Skin of body (tissue), 2 donors: ENCODE measurements around the gene FGGY. TPM values are rescaled to one million over a fixed set of nuclear protein-coding genes. Genes with fewer than 3 reads are reported as not detected.
"Not testable (repeated sequence)": the region's sequence is repeated elsewhere in the genome, so short reads cannot be mapped to it uniquely, and the experiment has no call there.

ENCODE experiments used
- DNase-seq: peaks from one replicate; lab custom pipeline; 2025; lab: John Stamatoyannopoulos, UW
- total RNA-seq: library from RNA; depleted of rRNA; stranded (reverse); fragments of >200 nt; gene quantifications from one replicate; pipeline ENCODE4 v1.2.3, GENCODE V29; 2014

FGGY gene
- total RNA-seq, 1 donor from 2014 or later, result 24.9 TPM

GRCh38 chr1:59543211-59543668 is 246.3 kb downstream of the FGGY start:
- no peak for DNase-seq

DNA sequence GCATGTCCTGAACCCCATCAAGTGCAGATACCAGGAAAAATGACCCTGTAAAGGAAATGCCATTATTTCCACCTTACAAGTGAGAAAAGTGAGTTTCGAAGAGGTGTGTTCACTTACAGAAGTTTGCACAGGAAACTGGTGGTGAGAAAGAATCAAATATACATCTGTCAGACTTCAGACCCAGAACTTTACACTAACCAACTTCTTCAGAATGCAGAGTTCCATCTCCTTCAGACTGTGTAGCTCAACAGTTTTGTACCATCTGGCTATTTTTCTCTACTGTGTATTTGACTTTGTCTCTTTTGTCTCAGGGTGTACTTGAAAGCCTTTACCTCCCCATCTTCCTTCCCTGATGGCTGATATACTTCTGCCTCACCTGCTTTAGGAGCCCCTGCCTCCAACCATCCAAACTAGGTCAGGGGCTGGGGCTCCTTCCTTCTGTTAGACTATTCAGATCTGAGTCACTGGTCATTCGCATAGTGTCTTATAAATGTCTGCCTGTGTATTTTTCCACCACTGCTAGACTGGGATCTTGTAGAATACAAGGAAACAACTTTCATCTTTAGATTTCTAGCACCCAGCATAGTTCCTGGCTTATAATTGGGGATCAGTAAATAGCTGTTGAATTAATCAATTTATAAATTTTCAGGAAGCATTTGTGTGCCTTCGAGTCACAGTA is 247.9 kb downstream of the FGGY start:
- DNase-seq, result no peak

- no peak for DNase-seq
These were observed 248.9 kb downstream of the FGGY start for GRCh38 chr1:59545830-59546229.

DNA sequence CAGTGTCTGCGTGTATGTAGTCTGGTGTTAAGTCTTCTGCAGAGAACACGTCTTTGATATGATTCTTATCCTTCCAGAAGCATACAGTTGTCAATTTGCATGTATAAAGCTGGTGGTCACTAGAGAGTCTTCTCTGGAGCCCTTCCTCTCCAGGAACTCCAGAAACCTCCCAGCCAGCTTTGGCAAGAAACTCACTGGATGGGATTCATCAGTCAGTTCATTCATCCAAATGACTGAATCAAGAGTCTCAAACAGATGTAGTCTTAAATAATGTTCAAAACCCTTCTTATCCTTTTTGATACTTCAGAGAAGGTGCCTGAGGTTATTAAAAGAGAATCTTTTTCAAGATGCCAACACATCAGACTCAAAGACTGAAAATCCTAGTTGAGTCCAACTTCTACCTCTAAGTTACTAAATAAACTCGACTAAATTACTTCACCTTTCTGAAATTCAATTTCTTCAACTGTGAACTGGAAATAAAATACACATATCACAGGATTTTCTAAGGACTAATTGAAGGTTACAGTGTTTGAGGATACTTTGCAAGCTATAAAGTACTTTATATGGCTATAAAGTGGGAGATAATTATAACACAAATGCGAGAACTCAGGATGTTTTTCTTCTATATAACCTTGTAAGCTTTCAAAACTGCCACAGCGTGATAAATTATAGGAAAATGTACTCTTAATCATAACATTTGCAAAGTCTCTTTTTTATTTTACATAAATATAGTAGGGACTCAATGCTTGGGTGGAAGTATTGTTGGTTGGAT is 252.4 kb downstream of the FGGY start:
- DNase-seq, result no peak

DNA sequence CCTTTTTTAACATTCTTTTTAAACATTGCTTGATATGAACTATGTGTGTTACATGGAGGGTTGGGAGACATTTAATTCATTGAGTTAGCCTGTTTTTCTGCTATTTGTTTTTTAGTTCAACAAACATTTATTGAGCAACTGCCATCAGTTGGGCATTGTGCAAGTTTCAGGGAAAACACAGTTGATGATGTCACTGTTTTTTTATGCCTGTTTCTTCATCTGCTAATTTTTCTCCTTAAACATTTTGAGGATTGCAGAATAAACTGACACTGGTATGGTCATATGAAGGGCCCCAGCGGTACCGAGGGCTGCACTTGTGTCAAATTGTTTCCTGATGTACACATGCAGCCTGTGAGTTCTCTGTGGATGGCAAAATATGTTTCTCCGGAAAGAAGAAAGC is 253.0 kb downstream of the FGGY start:
- DNase-seq, result peak; percentile 33

GRCh38 chr1:59552007-59552406 is 255.1 kb downstream of the FGGY start:
- no peak for DNase-seq

DNA sequence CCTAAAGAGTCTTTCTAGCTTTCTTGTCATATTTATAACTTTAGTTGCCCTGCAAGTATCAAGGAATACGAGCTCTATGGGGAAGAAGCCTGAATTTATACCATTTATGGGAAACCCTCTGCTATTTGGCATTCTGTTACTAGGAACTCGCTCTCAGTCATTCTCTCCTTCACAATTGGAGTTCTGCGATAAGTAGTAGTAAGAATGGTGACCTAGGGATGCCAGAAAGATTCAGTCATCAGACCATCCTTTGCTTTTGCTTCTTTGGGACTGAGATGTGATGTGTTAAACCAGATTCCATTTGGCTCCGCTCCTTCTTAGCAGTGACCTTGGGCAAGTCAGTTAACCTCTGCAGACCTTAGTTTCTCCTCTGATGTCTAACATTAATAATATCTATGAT is 256.5 kb downstream of the FGGY start:
- DNase-seq, result no peak

- no peak for DNase-seq
These were observed 257.2 kb downstream of the FGGY start for GRCh38 chr1:59554011-59554663.

- DNase-seq, result no peak
These were observed 257.9 kb downstream of the FGGY start for GRCh38 chr1:59554752-59555151.

- no peak for DNase-seq
These were observed 259.5 kb downstream of the FGGY start for GRCh38 chr1:59556398-59556797.

DNA sequence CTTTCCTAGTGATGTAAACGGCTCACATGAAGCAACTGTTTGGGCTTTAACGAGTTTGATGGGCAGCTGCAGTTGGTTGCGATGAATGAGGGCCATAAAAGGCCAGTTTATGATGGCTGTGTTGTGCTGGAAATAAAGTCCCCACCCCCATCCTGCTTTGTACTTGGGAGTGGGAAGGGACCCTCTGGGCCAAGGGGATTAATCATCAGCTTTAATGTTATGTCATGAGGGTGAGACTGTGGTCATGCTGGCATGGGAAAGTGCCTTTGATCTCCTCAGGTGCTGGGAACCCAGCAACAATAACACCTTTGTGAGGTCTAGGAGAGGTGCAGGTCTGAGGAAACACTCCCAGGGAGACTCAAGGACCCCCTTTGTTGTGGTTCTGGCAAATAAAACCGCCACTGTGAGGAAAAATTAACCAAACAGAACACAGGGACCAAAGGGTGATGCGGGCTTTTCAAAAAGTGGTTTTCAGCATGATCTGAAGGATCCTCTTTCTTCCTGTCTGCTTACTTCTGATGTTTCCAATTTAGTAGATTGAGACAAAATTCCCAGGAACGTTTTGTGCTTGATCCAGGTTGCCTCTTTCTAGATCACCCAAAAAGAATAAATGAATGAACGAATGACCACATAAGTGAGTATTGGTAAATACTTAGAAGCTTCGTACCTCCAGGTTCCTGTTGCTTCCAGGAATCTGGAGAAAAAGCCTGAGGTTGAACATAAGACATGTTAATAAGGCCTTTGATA is 260.1 kb downstream of the FGGY start:
- DNase-seq, result no peak

- no peak for DNase-seq
These were observed 260.6 kb downstream of the FGGY start for GRCh38 chr1:59557549-59557885.

DNA sequence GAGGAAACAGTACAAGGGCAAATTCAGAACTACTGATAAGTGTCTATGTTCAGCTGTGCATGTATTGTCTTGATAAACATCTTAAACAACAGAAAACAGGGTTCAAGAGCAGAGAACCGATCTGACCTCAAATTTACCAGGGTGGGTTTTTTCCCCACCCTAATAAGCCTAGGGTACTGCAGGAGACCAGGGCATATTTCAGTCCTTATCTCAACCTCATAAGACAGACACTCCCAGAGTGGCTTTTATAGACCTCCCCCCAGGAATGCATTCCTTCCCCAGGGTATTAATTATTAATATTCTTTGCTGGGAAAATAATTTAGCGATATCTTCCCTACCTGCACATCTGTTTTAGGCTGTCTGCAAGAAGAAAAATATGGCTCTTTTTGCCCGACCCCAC is 261.7 kb downstream of the FGGY start:
- not testable (repeated sequence) for DNase-seq

- DNase-seq, result no peak
These were observed 264.0 kb downstream of the FGGY start for GRCh38 chr1:59560807-59561450.

DNA sequence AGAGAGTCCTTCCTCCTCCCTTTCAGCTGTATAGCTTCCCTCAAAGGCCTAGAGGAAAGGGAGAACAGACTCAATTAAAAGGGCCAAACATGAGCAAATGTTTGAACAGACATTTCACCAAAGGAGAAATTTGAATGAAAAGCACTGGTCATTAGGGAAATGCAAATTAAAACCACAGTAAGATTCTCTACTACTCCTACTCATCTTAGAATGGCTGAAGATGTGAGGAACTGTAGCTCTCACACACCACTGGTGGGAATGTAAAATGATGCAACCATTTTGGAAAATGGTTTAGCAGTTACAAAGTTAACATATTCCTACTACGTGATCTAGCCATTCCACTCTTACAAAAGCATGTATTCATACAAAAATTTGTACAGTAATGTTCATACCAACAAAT is 264.9 kb downstream of the FGGY start:
- DNase-seq, result no peak

DNA sequence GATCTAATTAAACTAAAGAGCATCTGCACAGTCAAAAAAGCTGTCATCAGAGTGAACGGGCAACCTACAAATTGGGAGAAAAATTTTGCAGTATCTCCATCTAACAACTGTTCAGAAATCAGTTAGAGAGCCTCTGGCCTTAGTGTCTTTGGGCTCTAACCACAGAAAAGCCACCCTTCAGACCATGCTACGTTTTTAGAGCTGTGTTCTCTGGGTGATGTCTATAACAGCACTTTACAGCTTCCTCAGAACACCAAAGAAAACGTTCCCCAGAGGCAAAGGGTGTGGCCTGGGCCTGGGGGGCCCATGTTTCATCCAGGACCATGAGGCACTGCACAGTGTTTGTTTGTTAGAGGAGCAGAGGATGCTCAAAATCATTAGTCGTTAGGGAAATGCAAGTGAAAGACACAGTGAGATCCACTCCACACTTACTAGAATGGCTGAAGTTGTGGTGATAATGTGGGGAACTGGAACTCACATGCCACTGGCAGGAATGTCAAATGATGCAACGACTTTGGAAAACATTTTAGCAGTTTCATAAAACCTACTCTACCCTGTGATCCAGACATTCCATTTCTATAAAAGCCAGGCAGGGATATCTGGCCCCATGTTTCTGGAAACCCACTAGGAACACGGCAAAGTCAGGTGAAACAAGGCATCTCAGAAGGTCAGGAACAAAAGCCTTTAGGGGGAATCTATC is 267.4 kb downstream of the FGGY start:
- no peak for DNase-seq

- DNase-seq, result peak; percentile 65
These were observed 268.9 kb downstream of the FGGY start for GRCh38 chr1:59565611-59566410.

GRCh38 chr1:59568158-59568935 is 271.5 kb downstream of the FGGY start:
- DNase-seq, result no peak

DNA sequence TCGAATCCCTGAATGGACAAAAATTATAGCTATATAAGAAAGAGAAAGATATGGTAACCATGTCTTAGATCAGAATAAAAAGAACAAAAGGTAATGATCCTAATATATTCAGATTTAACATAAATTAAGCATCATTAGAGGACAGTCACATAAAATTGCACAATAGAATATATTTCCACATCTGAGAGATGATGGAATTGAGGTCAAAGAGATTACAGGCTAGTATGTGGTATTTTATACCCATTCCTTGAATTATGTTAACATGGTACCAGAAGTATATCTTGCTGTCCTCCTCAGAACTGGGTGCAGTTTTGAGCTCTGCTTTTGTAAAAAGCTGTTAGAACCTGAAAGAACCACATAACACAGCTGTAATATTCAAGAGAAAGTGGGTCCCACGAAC is 272.3 kb downstream of the FGGY start:
- DNase-seq, result no peak
